MM.1S (cell line): Measurements from ENCODE around the gene HPGDS.

Experiments
- CTCF ChIP-seq: fragments of 300-600 bp; sonication (generic); IDR thresholded peaks from 2 replicates; pipeline ENCODE4 v1.5.1; 2016; ENCODE audit warnings: antibody characterized with exemption, low read length, mixed read lengths
- EZH2 ChIP-seq: fragments of 300-600 bp; sonication (generic); optimal IDR thresholded peaks from 2 replicates; pipeline ENCODE3; 2017; ENCODE audit warnings: low read depth, mild to moderate bottlenecking, antibody characterized with exemption, low read length, mixed read lengths
- EZH2phosphoT487 ChIP-seq: fragments of 300-600 bp; sonication (generic); IDR thresholded peaks from 2 replicates; pipeline ENCODE4 v1.6.1; 2018; ENCODE audit warnings: antibody characterized with exemption, low read length

- TF ChIP-seq CTCF: no peak
- TF ChIP-seq EZH2: no peak
- TF ChIP-seq EZH2phosphoT487: no peak
Measured at GRCh38 chr4:94336303-94336702, 6.3 kb downstream of the HPGDS start.
